NCI-H2107 treated with DMSO at 0.1 percent for 48 hours (cell line): ENCODE results near the gene SLC37A1.
"Not testable (repeated sequence)": the region's sequence is repeated elsewhere in the genome, so short reads cannot be mapped to it uniquely, and the experiment has no call there.

Source experiments
- DNase-seq: peaks from one replicate; lab custom pipeline; 2025; ENCODE audit not compliant: unreplicated experiment; lab: John Stamatoyannopoulos, UW

The SLC37A1 gene

GRCh38 chr21:42513151-42513984 lies at the start of gene SLC37A1:
TSS of gene SLC37A1 (plus strand) at chr21:42513852. CDS start at chr21:42518455, 4,603 bp downstream.
- no peak for DNase-seq

GRCh38 chr21:42463861-42464515 lies 49.7 kb upstream of the SLC37A1 start:
- DNase-seq: no peak

GRCh38 chr21:42465008-42465802 lies 48.4 kb upstream of the SLC37A1 start:
- no peak for DNase-seq

DNA sequence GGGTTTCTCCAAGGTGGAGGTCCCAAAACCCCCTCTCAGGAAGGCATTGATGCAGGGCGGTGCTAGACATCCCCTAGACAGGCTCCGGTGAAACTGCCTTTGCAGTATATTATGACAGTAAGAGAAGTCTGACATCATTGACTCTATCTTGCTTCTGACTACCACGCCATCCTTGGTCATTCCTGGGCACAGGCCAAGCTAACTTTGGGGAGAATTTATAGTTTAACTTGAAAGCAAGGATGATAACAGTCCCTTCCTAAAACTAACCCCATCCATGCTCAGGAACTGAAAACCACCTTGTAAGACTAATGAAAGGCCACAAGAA lies 47.9 kb upstream of the SLC37A1 start:
- DNase-seq: no peak

DNA sequence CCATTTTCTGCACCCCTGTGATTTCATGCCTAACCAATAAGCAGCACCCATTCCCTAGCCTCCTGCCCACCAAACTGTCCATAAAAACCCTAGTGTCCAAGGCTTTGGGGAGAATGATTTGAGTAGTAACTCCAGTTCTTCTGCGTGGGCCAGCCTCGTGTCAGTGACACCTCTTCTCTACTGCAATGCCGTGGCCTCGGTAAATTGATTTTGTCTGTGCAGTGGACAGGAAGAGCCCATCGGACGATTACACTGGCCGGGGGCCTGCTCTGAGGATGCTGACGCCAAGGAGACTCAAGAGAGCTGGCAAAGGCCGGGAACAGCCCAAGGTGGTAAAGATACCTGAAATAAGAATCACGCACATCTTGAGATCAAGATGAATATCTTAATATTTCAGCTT lies 47.0 kb upstream of the SLC37A1 start:
- no peak for DNase-seq

DNA sequence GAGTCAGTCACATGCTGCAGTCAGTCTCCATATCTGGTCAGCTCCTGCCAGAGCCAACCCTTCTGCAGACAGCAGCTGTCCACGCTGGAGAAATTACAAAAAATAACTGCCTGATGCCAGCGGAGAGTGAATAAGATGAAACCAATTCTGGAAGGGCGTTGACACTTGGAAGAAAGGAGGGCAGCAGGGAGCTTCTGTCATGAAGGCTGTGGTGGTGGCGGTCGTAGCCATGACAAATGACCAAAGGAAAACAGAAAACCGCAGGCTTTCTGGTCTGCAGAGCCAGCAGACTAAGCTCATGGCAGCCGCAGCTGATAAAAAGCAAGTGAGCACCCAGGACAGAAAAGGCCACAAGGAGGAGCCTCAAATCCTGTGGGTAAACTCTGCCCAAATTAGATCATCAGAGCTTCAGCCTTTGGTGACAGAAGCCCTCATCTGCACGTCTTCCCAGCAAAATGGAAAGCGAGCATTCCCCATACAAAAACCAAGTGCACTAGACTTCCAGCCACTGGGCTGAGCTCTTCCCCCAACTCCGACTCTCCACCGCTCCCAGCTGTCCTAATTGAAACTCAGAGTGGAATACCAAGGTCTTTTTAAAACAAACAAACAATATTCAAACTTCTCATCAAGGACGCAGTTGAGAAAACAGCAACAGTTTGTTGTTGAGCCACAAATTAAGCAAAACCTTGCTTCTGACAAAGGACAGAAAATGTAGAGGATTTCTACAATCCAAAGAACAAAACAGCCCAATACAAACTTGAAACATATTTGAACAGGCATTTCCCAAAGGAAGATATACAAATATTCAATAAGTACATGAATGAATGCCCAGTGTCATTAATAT lies 46.3 kb upstream of the SLC37A1 start:
- peak; percentile 87 for DNase-seq

- DNase-seq: no peak
Measured at GRCh38 chr21:42468491-42469131, 45.0 kb upstream of the SLC37A1 start.

GRCh38 chr21:42469272-42469671 lies 44.4 kb upstream of the SLC37A1 start:
- no peak for DNase-seq

DNA sequence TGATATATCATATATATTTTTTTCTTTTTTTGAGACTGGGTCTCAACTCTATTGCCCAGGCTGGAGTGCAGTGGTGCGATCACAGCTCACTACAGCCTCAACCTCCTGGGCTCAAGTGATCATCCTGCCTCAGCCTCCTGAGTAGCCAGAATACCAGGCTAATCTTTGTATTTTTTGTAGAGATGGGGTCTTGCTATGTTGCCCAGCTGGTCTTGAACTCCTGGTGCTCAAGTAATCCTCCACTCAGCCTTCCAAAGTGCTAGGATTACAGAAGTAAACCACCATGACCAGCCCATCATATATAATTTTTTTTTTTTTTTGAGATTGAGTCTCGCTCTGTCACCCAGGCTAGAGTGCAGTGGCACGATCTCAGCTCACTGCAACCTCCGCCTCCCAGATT lies 43.9 kb upstream of the SLC37A1 start:
- not testable (repeated sequence) for DNase-seq

DNA sequence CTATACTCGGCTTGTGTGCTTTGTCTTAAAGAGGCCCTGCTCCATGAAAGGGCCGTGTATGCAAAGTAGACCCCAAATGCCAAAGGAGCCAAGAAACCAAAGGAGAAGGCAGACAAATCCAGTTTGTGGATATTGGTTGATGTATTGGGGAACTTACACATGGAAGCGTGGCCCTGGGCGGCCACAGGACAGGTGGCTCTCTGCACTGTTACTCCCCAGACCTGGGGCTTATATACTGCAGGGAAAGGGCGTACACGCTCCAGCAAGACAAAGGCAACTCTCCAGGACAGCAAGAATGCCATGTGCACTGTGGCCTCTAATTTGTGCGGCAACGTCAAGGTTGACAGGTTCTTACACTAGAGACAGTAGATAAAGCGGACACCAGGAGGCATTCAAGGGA lies 42.4 kb upstream of the SLC37A1 start:
- DNase-seq: no peak

- DNase-seq: no peak
Measured at GRCh38 chr21:42471716-42472330, 41.8 kb upstream of the SLC37A1 start.

DNA sequence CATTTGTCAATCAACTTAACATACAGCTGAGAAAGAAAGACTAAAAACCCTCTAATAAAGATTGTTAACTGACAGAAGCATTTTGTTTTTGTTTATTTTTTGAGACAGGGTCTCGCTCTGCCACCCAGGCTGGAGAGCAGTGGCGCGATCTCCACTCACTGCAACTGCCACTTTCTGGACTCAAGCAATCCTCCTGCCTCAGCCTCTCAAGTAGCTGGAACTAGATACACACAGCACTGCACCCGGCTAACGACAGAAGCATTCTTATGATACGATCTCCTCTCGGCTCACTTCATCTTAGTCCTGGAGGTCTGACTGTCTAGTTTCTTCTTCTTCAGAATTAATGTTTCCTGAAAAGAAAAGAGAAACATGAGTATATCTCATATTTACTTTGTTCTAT lies 41.1 kb upstream of the SLC37A1 start:
- DNase-seq: no peak

- no peak for DNase-seq
Measured at GRCh38 chr21:42473498-42474042, 40.1 kb upstream of the SLC37A1 start.

GRCh38 chr21:42474043-42474831 lies 39.4 kb upstream of the SLC37A1 start:
- DNase-seq: peak; percentile 36

- DNase-seq: no peak
Measured at GRCh38 chr21:42475036-42475435, 38.6 kb upstream of the SLC37A1 start.

DNA sequence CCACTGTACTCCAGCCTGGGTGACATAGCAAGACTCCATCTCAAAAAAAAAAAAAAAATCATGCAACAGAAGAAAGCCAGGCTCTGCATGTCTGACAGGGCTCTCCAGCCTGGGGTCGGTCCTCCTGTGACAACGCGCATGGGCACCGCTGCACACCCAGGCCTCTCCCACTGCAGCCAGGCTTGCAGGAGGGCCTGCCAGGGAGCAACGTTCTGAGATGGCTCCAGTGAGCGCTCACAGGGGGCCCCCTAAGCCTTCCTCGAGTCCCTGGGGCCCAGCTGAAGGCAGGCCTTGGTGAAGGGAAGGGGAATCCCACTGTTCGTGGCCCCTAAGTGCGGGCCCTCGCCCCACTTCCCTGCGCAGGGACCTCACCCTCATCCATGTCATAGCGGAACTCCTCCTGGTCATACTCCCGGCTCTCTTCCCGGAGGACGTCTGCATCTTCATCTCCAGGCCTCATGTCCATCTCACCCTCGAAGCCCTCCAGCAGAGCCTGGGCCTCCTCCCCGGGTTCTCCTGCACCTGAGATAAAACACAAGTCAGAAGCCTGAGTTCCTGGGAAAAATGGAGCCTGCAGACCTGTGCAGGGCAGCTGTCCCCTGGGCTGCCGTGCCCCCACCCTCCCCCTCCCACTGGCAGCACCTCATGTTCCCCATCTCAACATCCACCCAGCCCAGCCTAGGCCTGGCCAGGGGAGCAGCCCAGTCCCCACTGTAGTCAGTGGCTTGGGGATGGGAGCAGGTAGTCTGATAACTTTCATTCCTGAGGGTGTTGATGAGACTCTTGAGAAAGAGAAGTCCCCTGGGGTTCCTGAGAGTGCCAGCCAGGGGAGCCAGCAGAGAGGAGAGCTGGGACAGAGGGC lies 37.9 kb upstream of the SLC37A1 start:
- no peak for DNase-seq

GRCh38 chr21:42476388-42477331 lies 37.0 kb upstream of the SLC37A1 start:
- DNase-seq: no peak
